HTR-8/SVneo (cell line): ENCODE data around the gene NADSYN1.
A peak's percentile ranks its signal among the peaks of the same experiment; 100 is the strongest.

Source experiments
- DNase-seq: peaks from one replicate; pipeline ENCODE4 v3.0.0; 2011; ENCODE audit warnings: low spot score, mixed read lengths; ENCODE audit not compliant: insufficient read length
- FAIRE-seq: peaks from 2 replicates; lab custom pipeline; 2011; peaks lifted over from hg19 to GRCh38; lab: Jason Lieb, UNC

NADSYN1 gene

DNA sequence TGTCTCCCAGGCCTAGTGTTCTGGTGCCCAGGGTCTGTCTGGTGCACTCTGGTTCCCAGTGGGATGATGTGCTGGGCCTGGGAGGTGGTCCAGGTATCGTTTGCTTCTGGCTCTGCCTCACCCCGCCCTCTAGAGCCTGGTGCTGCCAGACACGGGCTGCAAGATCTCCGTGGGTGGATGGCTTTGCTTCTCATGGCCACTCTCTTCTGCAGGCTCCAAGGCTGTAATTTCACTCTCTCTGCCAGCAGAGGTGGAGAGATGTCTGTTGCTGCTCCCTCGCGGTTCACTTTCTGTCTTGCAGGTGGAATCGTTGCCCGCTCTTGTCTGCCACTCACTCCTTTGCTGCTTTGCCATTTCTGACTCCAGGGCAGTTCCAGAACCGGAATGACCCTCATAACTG lies 13.4 kb downstream of the NADSYN1 start:
- DNase-seq (no peak), FAIRE-seq (no peak)

DNA sequence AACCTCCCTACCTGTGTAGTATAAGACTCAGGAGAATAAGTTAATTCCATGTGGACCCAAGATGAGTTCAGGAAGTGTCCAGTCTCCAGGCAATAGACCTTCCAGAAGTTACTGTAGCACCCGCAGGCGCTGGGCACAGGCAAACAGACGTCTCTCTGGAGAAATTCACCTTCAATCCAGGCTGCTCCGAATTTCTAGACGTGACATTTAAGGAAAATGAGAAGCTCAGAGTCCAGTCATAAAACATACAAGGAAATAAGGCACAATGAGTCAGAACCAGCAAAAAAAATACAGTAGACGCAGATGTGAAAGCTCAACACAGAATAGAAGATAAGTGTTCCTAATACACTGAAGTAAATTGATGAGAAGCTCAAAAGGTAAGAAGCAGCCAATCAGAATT lies 14.2 kb downstream of the NADSYN1 start:
- FAIRE-seq = no peak
- no peak for DNase-seq

DNA sequence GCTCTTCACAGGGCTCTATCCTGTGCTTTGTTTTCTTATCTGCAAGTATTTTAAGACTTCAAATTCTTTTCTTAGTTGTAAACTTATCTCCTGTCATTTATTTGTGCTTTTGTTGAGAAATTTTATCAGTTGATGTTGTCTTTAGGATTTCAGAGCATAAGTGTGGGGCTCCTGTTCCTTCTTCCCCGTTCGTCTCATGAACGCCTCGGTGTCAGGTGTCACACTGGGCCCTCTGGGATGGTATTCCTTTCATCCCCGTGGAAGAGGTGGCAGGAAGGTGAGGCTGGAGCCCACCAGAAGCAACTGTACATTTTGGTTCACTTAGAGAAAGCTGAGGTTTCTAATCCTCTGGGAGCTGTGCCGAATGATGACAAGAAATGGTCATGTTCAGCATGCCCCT lies 17.9 kb downstream of the NADSYN1 start:
- DNase-seq (no peak), FAIRE-seq (no peak)

DNA sequence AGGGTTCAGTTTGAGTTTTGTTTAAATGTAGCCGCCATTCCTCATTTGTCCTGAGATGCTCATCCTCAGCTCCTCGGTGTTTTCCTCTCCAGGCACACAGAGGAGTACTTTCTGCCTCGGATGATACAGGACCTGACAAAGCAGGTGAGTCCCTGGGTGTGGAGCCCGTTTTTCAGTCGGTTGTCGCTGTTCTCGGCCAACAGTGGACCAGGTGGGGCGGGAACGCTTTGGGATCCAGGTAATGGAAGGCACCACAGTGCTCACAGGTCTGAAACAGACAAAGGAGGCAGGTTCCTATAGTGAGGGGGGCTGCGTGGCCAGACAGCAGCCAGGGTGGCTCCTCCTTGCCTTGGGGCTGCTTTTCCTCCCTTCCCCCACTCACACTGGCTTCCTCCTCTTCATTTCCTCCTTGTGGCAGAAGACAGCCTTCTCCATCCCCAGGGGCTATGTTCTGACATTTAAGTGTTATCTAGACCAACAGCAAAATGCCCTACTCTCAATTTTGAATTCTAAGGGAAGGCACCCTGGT lies 19.4 kb downstream of the NADSYN1 start:
- DNase-seq (no peak), FAIRE-seq (no peak)

DNA sequence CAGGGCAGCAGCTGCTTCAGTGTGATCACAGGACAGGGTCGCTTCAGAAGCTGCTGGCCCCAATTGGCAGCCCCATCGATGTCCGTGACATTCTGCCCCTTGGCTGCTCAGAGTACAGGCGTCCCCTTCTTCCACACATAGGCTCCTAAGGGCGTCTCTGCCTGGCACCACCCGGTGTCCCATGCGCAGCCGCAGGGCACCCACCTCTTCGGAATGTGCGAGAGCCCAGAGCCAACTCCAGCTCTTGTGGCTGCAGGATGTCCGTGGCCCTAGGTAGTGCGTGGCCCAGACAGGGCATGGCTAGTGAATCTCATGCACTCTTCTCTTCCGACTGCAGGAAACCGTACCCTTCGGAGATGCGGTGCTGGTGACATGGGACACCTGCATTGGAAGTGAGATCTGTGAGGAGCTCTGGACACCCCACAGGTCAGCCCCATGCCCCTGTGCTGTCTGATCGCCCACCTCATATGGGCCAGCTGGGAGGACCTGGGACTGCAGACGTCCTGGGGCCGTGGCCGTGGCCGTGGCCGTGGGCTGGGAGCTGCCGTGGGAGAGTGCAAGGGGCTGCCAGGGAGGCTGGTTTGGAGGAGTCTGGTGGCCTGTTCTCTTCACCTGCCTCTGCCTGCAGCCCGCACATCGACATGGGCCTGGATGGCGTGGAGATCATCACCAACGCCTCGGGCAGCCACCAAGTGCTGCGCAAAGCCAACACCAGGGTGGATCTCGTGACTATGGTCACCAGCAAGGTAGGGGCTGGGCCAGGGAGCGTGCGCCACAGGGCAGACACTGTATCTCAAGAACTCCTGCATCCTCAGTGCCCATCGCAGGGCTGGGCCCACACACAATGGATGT lies 20.2 kb downstream of the NADSYN1 start:
- DNase-seq (no peak), FAIRE-seq (no peak)

DNA sequence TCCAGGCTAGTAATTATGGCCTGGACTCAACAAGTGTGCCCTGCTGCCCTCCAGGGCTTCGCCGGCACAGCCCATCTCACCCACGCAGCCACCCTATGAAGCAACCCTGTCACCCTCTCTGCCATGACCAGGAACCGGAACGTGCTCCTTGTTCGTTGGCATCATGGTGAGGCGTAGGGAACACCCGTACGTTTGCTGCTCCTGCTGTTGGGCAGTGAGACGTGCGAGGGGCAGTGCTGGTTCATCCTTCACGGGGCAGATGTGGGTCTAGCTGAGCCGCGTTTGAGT lies 20.7 kb downstream of the NADSYN1 start:
- DNase-seq = no peak
- FAIRE-seq = no peak

DNA sequence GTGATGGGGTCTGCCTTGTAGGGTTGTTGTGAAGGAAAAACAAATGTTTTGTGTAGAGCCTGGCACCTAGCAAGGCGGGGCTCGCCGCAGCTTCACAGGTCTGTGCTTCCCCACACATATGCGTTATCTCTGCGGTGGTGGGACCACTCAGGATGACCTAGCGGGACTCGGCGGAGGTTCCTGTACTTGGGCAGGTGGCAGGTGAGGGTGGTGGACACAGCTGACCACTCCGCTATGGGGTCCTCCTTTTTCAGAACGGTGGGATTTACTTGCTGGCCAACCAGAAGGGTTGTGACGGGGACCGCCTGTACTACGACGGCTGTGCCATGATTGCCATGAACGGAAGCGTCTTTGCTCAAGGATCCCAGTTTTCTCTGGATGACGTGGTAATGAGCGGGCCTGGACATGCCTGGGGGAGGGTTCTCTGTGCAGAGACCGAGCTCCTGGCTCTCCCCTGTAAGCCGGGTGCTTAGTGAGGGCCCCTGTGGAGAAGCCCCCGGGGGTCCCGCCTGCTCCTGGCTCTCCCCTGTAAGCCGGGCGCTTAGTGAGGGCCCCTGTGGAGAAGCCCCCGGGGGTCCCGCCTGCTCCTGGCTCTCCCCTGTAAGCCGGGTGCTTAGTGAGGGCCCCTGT lies 21.3 kb downstream of the NADSYN1 start:
- FAIRE-seq (no peak), DNase-seq (no peak)

DNA sequence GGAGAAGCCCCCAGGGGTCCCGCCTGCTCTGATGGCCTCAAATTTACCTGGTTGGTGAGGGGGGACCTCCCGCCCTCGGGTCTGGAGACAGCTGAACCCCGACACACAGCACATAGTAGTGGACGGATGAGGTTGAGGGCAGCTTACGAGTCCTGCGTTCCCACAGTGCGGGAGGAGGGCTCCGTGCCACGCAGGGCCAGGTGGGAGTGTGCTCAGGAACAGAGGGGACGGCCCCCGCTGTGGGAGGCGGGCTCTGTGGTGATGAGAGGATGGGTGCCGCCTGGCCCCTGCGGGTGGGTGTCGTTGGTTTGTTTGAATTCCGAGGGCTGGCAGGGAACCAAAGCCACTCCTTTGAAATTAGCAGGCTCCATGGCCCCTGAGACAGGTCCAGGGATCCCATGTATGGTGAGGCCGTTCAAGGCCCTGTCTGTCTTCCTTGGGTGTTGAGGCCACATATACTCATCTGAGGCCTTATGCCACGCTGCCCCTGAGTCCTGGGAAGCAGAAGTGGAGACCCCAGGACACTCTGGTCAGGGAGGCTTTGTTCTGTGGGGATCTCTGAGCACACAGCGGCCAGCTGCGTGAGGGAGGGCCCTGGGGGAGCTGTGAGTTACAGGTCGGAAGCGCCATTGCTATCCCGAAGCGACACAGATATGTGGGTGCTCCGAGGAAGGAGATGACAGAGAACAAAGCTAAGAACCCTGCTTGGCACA lies 21.9 kb downstream of the NADSYN1 start:
- FAIRE-seq = no peak
- DNase-seq = no peak

DNA sequence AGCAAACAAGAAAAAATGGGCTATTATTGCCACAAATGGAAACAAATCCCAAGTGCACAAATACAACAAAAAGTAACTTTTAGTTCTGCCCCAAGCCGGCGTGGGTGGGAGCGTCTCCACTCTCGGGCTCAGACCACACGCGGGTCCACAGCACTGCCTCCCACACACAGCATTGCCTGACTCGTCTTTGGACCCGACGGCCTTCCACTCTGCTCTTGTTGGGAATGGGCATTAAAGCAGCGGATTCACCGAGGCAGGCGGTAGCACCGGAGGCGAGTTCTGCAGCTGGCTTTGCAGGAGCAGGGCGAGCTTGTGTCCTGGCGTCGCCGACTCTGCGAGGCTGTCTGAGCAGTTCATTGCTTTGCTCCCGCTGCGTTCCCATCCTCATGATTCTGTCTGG lies 23.0 kb downstream of the NADSYN1 start:
- no peak for FAIRE-seq
- DNase-seq = no peak

DNA sequence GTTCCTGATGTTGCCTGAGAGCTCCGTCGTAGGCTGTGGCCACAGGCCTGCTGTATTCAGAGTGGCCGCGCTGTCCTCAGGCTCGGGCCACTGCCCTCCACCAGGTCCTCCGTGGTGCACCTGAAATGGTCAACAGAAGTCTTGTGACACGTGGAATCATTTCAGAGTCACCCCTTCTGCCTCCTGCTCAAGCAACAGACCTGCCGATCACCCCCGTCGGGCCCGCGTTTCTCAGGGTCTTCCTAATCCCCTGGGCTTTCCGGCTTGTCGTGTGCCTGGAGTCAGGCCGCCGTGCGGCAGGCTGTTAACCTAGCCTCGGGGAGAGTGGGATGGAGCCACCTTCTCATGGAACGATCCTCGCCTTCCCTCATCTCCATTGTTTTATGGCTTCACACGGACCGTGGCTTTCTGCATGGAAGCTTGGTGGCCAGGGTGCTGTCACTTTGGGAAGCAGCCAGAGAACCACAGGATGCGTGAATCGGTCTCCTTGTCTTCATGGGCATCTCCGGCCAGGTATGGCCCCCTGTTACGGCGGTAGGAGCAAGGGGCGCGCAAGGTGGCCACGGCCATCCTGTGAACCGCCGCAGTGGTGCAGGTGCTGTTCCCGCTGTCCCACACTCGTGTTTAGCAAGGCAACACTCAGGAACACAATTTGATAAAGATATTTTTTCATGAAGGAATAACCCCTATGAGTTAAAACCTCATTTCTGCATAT lies 24.1 kb downstream of the NADSYN1 start:
- FAIRE-seq (no peak), DNase-seq (no peak)

DNA sequence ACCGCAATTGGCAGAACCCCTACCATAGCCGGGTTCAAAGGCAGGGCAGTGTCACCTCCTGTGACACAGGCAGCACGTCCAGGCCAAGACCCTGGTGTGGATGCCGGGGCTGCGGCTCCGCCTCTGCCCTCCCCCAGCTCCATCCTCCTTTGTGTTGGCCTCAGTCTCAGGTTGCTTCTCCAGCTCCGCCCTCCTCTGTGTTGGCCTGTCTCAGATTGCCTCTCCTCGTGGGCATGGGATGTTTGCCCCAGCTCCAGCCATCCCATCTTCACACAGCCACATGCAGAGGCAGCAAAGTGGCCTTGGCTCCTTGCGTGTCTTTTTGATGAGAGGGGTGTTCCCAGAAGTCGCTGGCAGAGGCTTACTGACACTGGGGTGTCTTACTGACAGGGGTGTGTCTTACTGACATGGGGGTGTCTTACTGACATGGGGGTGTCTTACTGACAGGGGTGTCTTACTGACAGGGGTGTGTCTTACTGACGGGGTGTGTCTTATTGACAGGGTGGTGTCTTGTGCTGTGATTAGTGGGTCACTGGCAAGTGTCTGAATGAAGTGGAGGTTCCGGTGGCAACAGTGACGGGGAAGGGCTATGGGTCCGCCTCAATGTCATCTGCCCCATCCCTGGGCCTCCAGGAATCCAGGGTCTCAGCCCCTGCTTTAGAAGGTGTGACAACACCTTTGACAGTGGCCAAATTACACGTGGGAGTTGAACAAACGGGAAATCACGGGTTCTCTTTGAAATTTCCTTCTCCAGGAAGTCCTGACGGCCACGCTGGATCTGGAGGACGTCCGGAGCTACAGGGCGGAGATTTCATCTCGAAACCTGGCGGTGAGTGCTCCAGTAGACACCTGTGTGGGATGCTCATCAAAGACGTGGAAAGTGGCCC lies 24.9 kb downstream of the NADSYN1 start:
- DNase-seq = no peak
- FAIRE-seq = no peak

DNA sequence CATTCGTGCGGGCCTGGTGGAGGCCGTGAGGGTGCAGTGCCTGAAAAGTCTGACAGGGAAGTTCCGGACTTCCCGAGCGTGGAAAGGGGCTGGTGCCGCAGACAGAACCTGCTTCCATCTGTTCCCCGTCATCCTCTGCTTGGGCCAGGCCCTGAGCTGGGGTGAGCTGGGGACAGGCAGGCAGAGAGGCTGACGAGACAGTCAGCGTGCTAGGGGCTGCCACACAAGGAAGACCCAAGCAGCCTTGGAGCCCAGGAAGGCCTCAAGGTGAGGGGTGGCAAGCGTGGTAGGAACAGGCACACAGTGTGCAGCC lies 25.5 kb downstream of the NADSYN1 start:
- DNase-seq (no peak), FAIRE-seq (no peak)

DNA sequence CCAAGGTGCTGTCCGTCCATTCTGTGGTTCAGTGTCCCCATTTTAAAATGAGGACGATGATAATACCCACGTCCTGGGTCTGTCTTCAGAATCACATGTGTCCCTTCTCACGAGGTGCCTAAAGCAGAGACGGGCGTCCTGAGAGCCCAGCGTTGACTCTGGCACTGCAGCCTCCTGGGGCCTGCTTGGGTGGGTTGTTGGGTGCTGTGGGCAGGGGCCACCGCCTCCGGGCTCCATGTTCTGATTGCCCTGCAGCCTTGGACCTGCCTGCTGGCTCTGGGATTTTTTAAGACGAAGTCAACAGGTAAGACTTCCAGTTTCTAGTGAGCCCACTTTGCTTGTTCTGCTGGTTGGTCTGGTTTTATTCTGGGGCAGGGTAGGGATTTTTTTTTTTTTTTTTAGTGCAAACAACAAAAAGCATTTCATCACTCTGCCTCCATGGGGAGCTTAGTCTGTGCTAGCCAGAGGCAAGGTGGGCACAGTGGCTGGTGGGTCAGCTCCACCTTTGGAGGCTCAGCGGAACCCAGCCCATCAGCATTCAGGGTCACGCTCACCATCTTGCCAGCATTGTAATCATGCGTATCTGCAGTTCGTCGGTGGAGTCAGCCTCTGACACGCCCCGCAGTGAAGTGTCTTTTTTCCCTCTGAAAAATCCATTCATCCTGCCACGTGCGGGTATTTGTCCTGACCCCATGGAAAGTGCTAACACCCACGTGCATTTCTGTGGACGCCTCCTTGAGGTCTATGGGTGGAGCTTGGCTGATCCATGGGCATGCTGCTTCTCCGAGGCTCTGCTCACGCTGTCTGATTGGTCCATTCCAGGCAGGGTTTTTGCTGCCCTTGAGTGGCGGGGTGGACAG lies 28.3 kb downstream of the NADSYN1 start:
- DNase-seq (no peak), FAIRE-seq (no peak)

DNA sequence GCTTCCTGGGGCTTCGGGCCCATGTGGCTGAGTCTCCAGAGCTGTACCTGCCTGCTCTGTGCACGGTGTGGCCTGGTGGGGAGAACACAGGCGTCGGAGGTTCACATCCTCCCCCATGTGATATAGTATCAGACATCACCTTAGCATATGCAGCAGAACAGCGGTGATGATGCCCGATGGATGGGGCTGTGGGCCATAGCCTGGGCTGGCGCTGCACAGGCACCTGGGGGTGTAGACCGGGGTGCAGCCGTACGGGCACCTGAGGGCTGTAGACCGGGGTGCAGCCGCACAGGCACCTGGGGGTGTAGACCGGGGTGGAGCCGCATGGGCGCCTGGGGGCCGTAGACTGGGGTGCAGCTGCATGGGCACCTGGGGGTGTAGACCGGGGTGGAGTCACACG lies 29.2 kb downstream of the NADSYN1 start:
- DNase-seq (no peak), FAIRE-seq (no peak)

DNA sequence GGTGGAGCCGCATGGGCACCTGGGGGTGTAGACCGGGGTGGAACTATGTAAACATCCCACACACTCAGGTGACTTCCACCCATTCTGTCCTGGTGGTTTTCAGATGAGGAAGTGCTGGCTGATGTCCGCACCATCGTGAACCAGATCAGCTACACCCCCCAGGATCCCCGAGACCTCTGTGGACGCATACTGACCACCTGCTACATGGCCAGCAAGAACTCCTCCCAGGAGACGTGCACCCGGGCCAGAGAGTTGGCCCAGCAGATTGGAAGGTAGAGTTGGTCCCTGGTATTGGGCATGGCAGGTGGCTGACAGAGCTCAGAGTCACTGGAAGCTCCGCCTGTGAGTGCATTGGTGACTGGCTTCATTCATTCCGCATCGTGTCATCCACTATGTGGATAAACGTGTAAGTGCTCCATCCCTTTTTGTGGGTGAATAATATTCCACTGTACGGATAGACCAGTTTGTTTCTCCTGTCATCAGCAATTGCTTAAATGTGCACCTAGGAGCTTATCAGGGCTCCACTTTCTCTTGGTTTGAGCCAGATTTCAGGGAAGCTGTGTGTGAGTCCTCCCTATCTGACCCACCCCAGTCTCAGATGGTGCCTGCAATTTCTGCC lies 29.9 kb downstream of the NADSYN1 start:
- FAIRE-seq (peak; percentile 65), DNase-seq (no peak)

DNA sequence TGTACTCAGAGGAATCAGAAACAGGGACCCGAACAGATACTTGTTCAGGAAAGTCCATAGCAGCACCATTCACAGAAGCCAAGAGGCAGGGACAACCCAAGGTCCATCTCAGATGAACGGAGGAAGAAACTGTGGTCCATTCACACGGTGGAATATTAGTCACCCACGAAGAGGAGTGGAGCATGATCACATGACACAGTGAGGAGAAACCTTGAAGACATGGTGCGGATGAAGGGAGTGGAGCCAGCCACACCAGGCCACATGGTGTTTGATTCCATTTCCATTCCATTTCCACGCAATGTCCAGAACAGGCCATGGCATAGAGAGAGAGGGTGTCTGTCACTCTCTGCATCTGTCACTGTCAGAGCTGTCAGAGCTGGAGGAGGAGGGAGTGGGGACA lies 30.7 kb downstream of the NADSYN1 start:
- FAIRE-seq (peak; percentile 28), DNase-seq (no peak)

DNA sequence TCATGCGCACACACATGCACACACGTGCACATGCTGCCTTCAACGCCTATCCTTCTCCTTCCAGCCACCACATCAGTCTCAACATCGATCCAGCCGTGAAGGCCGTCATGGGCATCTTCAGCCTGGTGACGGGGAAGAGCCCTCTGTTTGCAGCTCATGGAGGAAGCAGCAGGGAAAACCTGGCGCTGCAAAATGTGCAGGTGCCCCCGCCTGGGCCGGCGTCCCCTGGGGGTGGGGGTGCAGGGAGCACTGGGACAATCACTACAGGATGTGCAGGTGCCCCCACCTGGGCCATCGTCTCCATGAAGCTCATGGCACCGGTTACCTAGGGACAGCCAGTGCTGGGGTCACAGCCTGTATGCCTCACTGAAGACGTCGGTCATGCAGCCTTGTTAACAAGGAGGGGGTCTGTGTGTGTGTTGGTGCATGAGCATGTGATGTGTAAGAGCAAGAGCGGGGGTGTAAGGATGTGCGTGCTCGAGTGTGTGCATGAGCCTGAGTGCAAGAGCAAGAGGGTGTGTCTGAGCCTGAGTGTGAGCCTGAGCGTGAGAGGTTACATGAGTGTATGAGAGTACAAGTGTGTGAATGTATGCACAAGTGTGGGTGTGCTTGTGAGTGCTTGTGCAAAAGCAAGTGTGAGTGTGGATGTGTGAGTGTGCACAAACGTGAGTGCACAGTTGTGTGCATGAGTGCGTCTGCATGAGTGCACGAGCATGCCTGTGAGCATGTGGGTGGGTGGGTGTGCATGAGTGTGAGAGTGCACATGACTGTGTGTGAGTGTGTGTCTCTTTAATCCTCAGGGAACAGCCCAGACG lies 31.5 kb downstream of the NADSYN1 start:
- DNase-seq = no peak
- FAIRE-seq = peak; percentile 72

DNA sequence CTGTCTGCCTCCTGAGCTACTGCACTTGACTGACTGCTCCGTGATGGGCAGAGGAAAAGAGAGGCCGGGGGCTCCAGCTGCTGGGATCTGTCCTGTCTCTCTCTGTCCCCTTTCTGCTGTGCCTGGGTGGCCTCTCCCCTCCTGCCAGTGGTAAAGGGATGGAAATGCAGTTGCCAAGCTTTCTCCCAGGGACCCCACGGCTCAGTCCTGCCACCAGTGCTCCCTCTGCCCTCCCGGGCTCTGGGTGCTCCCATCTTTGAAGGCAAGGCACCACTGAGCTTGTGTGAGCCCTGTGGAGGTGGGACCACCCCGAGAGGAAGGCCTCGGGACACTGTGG lies 32.0 kb downstream of the NADSYN1 start:
- no peak for DNase-seq
- FAIRE-seq = no peak
